ENCODE measurements around the gene MAN2C1.

GRCh38 chr15:75353604-75354003, 14.8 kb downstream of the MAN2C1 start:
- TF ChIP-seq, protein P1, sequence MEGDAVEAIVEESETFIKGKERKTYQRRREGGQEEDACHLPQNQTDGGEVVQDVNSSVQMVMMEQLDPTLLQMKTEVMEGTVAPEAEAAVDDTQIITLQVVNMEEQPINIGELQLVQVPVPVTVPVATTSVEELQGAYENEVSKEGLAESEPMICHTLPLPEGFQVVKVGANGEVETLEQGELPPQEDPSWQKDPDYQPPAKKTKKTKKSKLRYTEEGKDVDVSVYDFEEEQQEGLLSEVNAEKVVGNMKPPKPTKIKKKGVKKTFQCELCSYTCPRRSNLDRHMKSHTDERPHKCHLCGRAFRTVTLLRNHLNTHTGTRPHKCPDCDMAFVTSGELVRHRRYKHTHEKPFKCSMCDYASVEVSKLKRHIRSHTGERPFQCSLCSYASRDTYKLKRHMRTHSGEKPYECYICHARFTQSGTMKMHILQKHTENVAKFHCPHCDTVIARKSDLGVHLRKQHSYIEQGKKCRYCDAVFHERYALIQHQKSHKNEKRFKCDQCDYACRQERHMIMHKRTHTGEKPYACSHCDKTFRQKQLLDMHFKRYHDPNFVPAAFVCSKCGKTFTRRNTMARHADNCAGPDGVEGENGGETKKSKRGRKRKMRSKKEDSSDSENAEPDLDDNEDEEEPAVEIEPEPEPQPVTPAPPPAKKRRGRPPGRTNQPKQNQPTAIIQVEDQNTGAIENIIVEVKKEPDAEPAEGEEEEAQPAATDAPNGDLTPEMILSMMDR (IDR thresholded peaks at IDR 0.05) = no peak
- TF ChIP-seq ZNF423 (CRISPR knock-in tag; IDR thresholded peaks at IDR 0.05) (no peak), NR2C2 (CRISPR knock-in tag; IDR thresholded peaks at IDR 0.05) (no peak), NFYB (CRISPR knock-in tag; conservative IDR thresholded peaks at IDR 0.05; ENCODE audit: low read depth) (no peak), ATF3 (CRISPR knock-in tag; conservative IDR thresholded peaks at IDR 0.05) (no peak), IRF2 (CRISPR knock-in tag; IDR thresholded peaks at IDR 0.05; ENCODE audit: borderline replicate concordance, low read depth) (no peak), SP1 (CRISPR knock-in tag; conservative IDR thresholded peaks at IDR 0.05) (no peak)
